ENCODE data around the gene CCDC28B. TPM values are rescaled to one million over a fixed set of nuclear protein-coding genes. Genes with fewer than 3 reads are reported as not detected.

Gene CCDC28B
- total and polyA plus RNA-seq, 4 donors, result 4.4 to 12.5 (median 5.7) TPM

- no peak for ATAC-seq (ENCODE audit: insufficient read depth, low FRiP score)
- no peaks in the 10 kb centered on the region for H3K27me3 ChIP-seq (ENCODE audit: control insufficient read depth in 3 of 3, insufficient read depth in 3 of 3, low read length in 2 of 3)
- no peak overlapping the region for H3K9ac ChIP-seq (ENCODE audit: insufficient read depth in 1 of 2, low read length in 2 of 2)
- no peak for DNase-seq
- H3K9me3 ChIP-seq (ENCODE audit: control insufficient read depth in 4 of 4, insufficient read depth in 3 of 4, low read length in 3 of 4), result no peaks in the 10 kb centered on the region
- H3K36me3 ChIP-seq (ENCODE audit: control insufficient read depth in 4 of 4, insufficient read depth in 4 of 4, low read length in 4 of 4), result peaks cover 4 to 25% (median 19%) of the 10 kb centered on the region in 4 donors
- no peak for TF ChIP-seq CTCF (IDR thresholded peaks at IDR 0.05; ENCODE audit: control extremely low read depth, extremely low read depth)
- no peak overlapping the region for H3K4me3 ChIP-seq
- no peak overlapping the region for H3K27ac ChIP-seq (ENCODE audit: low read depth in 1 of 2, low read length in 1 of 2)
- peaks cover 2 to 23% (median 12%) of the 10 kb centered on the region in 5 donors for H3K4me1 ChIP-seq (ENCODE audit: control insufficient read depth in 5 of 5, insufficient read depth in 5 of 5, low read length in 5 of 5)
- 85 to 92% methylated on average over 5 of the region's 5 CpGs for WGBS, 2 donors
Observed at GRCh38 chr1:32181563-32181962, 18.8 kb upstream of the CCDC28B start.

- 92 to 95% methylated on average over 6 of the region's 6 CpGs for WGBS, 2 donors
- no peaks in the 10 kb centered on the region for H3K9me3 ChIP-seq (ENCODE audit: control insufficient read depth in 4 of 4, insufficient read depth in 3 of 4, low read length in 3 of 4)
- ATAC-seq (ENCODE audit: insufficient read depth, low FRiP score) (no peak), DNase-seq (no peak)
- peaks cover 4 to 28% (median 20%) of the 10 kb centered on the region in 4 donors for H3K36me3 ChIP-seq (ENCODE audit: control insufficient read depth in 4 of 4, insufficient read depth in 4 of 4, low read length in 4 of 4)
- H3K27ac ChIP-seq (ENCODE audit: low read depth in 1 of 2, low read length in 1 of 2), result no peak overlapping the region
- no peak for TF ChIP-seq CTCF (IDR thresholded peaks at IDR 0.05; ENCODE audit: control extremely low read depth, extremely low read depth)
- no peak overlapping the region for H3K9ac ChIP-seq (ENCODE audit: insufficient read depth in 1 of 2, low read length in 2 of 2)
- peaks cover 2 to 23% (median 12%) of the 10 kb centered on the region in 5 donors for H3K4me1 ChIP-seq (ENCODE audit: control insufficient read depth in 5 of 5, insufficient read depth in 5 of 5, low read length in 5 of 5)
- no peaks in the 10 kb centered on the region for H3K27me3 ChIP-seq (ENCODE audit: control insufficient read depth in 3 of 3, insufficient read depth in 3 of 3, low read length in 2 of 3)
- H3K4me3 ChIP-seq, result no peak overlapping the region
Observed at GRCh38 chr1:32182060-32182459, 18.3 kb upstream of the CCDC28B start.

GRCh38 chr1:32184650-32185049, 15.7 kb upstream of the CCDC28B start:
- no peak for TF ChIP-seq CTCF (IDR thresholded peaks at IDR 0.05; ENCODE audit: control extremely low read depth, extremely low read depth)
- peaks cover 0 to 21% (median 12%) of the 10 kb centered on the region in 5 donors for H3K4me1 ChIP-seq (ENCODE audit: control insufficient read depth in 5 of 5, insufficient read depth in 5 of 5, low read length in 5 of 5)
- no peaks in the 10 kb centered on the region for H3K27me3 ChIP-seq (ENCODE audit: control insufficient read depth in 3 of 3, insufficient read depth in 3 of 3, low read length in 2 of 3)
- ATAC-seq (ENCODE audit: insufficient read depth, low FRiP score) (no peak), DNase-seq (no peak)
- H3K36me3 ChIP-seq (ENCODE audit: control insufficient read depth in 4 of 4, insufficient read depth in 4 of 4, low read length in 4 of 4), result peaks cover 12 to 49% (median 39%) of the 10 kb centered on the region in 4 donors
- no peaks in the 10 kb centered on the region for H3K9me3 ChIP-seq (ENCODE audit: control insufficient read depth in 4 of 4, insufficient read depth in 3 of 4, low read length in 3 of 4)
- H3K9ac ChIP-seq (ENCODE audit: insufficient read depth in 1 of 2, low read length in 2 of 2), result no peak overlapping the region
- no peak overlapping the region for H3K4me3 ChIP-seq
- H3K27ac ChIP-seq (ENCODE audit: low read depth in 1 of 2, low read length in 1 of 2), result no peak overlapping the region

- ATAC-seq (ENCODE audit: insufficient read depth, low FRiP score) (no peak), DNase-seq (no peak)
- no peak overlapping the region for H3K4me3 ChIP-seq
- WGBS, 2 donors, result 85 to 88% methylated on average over 2 of the region's 2 CpGs
- no peaks in the 10 kb centered on the region for H3K27me3 ChIP-seq (ENCODE audit: control insufficient read depth in 3 of 3, insufficient read depth in 3 of 3, low read length in 2 of 3)
- no peaks in the 10 kb centered on the region for H3K9me3 ChIP-seq (ENCODE audit: control insufficient read depth in 4 of 4, insufficient read depth in 3 of 4, low read length in 3 of 4)
- H3K36me3 ChIP-seq (ENCODE audit: control insufficient read depth in 4 of 4, insufficient read depth in 4 of 4, low read length in 4 of 4), result peaks cover 23 to 58% (median 51%) of the 10 kb centered on the region in 4 donors
- H3K9ac ChIP-seq (ENCODE audit: insufficient read depth in 1 of 2, low read length in 2 of 2), result no peak overlapping the region
- TF ChIP-seq CTCF (IDR thresholded peaks at IDR 0.05; ENCODE audit: control extremely low read depth, extremely low read depth), result no peak
- peaks cover 0 to 19% (median 8%) of the 10 kb centered on the region in 5 donors for H3K4me1 ChIP-seq (ENCODE audit: control insufficient read depth in 5 of 5, insufficient read depth in 5 of 5, low read length in 5 of 5)
- no peak overlapping the region for H3K27ac ChIP-seq (ENCODE audit: low read depth in 1 of 2, low read length in 1 of 2)
Observed at GRCh38 chr1:32186077-32186476, 14.3 kb upstream of the CCDC28B start.

Measured in lung (tissue), 12 donors.